ENCODE results near the gene SHOC1.
"Not testable (repeated sequence)": the region's sequence is repeated elsewhere in the genome, so short reads cannot be mapped to it uniquely, and the experiment has no call there.

SHOC1 gene

GRCh38 chr9:111804636-111805035 is 9.9 kb upstream of the SHOC1 start:
- DNase-seq, result no peak

GRCh38 chr9:111803924-111804323 is 9.2 kb upstream of the SHOC1 start:
- no peak for DNase-seq

- DNase-seq, result no peak
Measured at GRCh38 chr9:111799915-111800526, 5.3 kb upstream of the SHOC1 start.

GRCh38 chr9:111799506-111799905 is 4.8 kb upstream of the SHOC1 start:
- no peak for DNase-seq

GRCh38 chr9:111798786-111799185 is 4.0 kb upstream of the SHOC1 start:
- DNase-seq, result no peak

- DNase-seq, result no peak
Measured at GRCh38 chr9:111795557-111795839, 761 bp upstream of the SHOC1 start.

- not testable (repeated sequence) for DNase-seq
Measured at GRCh38 chr9:111791821-111792220, 2.9 kb downstream of the SHOC1 start.

- no peak for DNase-seq
Measured at GRCh38 chr9:111789881-111790280, 4.9 kb downstream of the SHOC1 start.

- DNase-seq, result no peak
Measured at GRCh38 chr9:111783857-111784256, 10.9 kb downstream of the SHOC1 start.

- DNase-seq, result no peak
Measured at GRCh38 chr9:111783424-111783823, 11.3 kb downstream of the SHOC1 start.

- no peak for DNase-seq
Measured at GRCh38 chr9:111766066-111766465, 28.7 kb downstream of the SHOC1 start.

GRCh38 chr9:111762556-111762955 is 32.2 kb downstream of the SHOC1 start:
- no peak for DNase-seq

GRCh38 chr9:111759762-111760639 is 34.7 kb downstream of the SHOC1 start:
- DNase-seq, result peak; percentile 66

GRCh38 chr9:111754800-111755199 is 39.9 kb downstream of the SHOC1 start:
- DNase-seq, result no peak

GRCh38 chr9:111752455-111752854 is 42.3 kb downstream of the SHOC1 start:
- no peak for DNase-seq
